SK-N-SH treated with all-trans-retinoic acid at 6 μM for 48 hours (cell line): Measurements from ENCODE around the gene LITAF.

ENCODE experiments used
- ATAC-seq: fragments of 200-7000 bp; cut with Tn5 transposase; 3 replicates; pipeline ENCODE4 v1.9.1; 2020; ENCODE audit warnings: mild to moderate bottlenecking, moderate library complexity
- ARNTL ChIP-seq: fragments of 450-650 bp; formaldehyde crosslinking; IDR thresholded peaks from 2 replicates; pipeline ENCODE4 v1.5.0; 2020; ENCODE audit warnings: low read depth, mild to moderate bottlenecking, moderate library complexity, borderline replicate concordance
- BACH2 ChIP-seq: fragments of 250-450 bp; sonication (Bioruptor Pico); IDR thresholded peaks from 2 replicates; pipeline ENCODE4 v1.9.0; 2021; ENCODE audit warnings: mild to moderate bottlenecking, borderline replicate concordance
- CSDC2 ChIP-seq: fragments of 250-450 bp; sonication (Bioruptor Pico); IDR thresholded peaks from 2 replicates; pipeline ENCODE4 v1.5.0; 2020; ENCODE audit warnings: mild to moderate bottlenecking, moderate library complexity
- ESRRG ChIP-seq: fragments of 250-450 bp; sonication (Bioruptor Pico); IDR thresholded peaks from 2 replicates; pipeline ENCODE4 v1.6.1; 2021; ENCODE audit warnings: mild to moderate bottlenecking
- GLIS3 ChIP-seq: fragments of 250-450 bp; sonication (Bioruptor Pico); IDR thresholded peaks from 2 replicates; pipeline ENCODE4 v1.5.0; 2020; ENCODE audit warnings: mild to moderate bottlenecking, moderate library complexity
- ISL1 ChIP-seq: fragments of 250-450 bp; sonication (Bioruptor Pico); IDR thresholded peaks from 2 replicates; pipeline ENCODE4 v2.1.2; 2022; ENCODE audit warnings: mild to moderate bottlenecking, moderate library complexity
- OSR1 ChIP-seq: fragments of 250-450 bp; sonication (Bioruptor Pico); IDR thresholded peaks from 2 replicates; pipeline ENCODE4 v1.8.0; 2022; ENCODE audit warnings: moderate library complexity, mild to moderate bottlenecking, inconsistent platforms
- POU6F1 ChIP-seq: fragments of 250-450 bp; sonication (Bioruptor Pico); IDR thresholded peaks from 2 replicates; pipeline ENCODE4 v1.8.0; 2021; ENCODE audit warnings: low read depth, mild to moderate bottlenecking, moderate library complexity, borderline replicate concordance
- PPARA ChIP-seq: fragments of 250-450 bp; sonication (Bioruptor Pico); IDR thresholded peaks from 2 replicates; pipeline ENCODE4 v1.5.0; 2020; ENCODE audit warnings: mild to moderate bottlenecking, borderline replicate concordance
- RARB ChIP-seq: fragments of 250-450 bp; sonication (Bioruptor Pico); IDR thresholded peaks from 2 replicates; pipeline ENCODE4 v1.8.0; 2021; ENCODE audit warnings: mild to moderate bottlenecking, moderate library complexity
- SNAI2 ChIP-seq: fragments of 250-450 bp; sonication (Bioruptor Pico); IDR thresholded peaks from 2 replicates; pipeline ENCODE4 v1.5.0; 2020; ENCODE audit warnings: mild to moderate bottlenecking, moderate library complexity
- TCF4 ChIP-seq: fragments of 250-450 bp; sonication (Bioruptor Pico); IDR thresholded peaks from 2 replicates; pipeline ENCODE4 v1.8.0; 2021; ENCODE audit warnings: mild to moderate bottlenecking, moderate library complexity, borderline replicate concordance
- TOX ChIP-seq: fragments of 250-450 bp; sonication (Bioruptor Pico); IDR thresholded peaks from 2 replicates; pipeline ENCODE4 v1.8.0; 2021; ENCODE audit warnings: mild to moderate bottlenecking, moderate library complexity, borderline replicate concordance
- ZC3H10 ChIP-seq: fragments of 250-450 bp; sonication (Bioruptor Pico); IDR thresholded peaks from 2 replicates; pipeline ENCODE4 v1.5.1; 2021; ENCODE audit warnings: mild to moderate bottlenecking, moderate library complexity
- ZFP3 ChIP-seq: fragments of 250-450 bp; sonication (Bioruptor Pico); IDR thresholded peaks from 2 replicates; pipeline ENCODE4 v1.5.0; 2020; ENCODE audit warnings: mild to moderate bottlenecking, moderate library complexity
- ZFP30 ChIP-seq: fragments of 450-650 bp; formaldehyde crosslinking; IDR thresholded peaks from 2 replicates; pipeline ENCODE4 v1.5.0; 2022; ENCODE audit warnings: mild to moderate bottlenecking, moderate library complexity
- ZNF565 ChIP-seq: fragments of 450-650 bp; formaldehyde crosslinking; conservative IDR thresholded peaks from 2 replicates; pipeline ENCODE4 v1.5.0; 2020; ENCODE audit warnings: low read depth, mild to moderate bottlenecking, moderate library complexity
- ZNF70 ChIP-seq: fragments of 450-650 bp; formaldehyde crosslinking; IDR thresholded peaks from 2 replicates; pipeline ENCODE4 v1.5.0; 2020; ENCODE audit warnings: mild to moderate bottlenecking, moderate library complexity
- ZNF8 ChIP-seq: fragments of 450-650 bp; formaldehyde crosslinking; IDR thresholded peaks from 2 replicates; pipeline ENCODE4 v1.5.0; 2020; ENCODE audit warnings: mild to moderate bottlenecking, moderate library complexity
- TF ChIP-seq, protein P1 (sequence below): fragments of 250-450 bp; sonication (Bioruptor Pico); IDR thresholded peaks from 2 replicates; pipeline ENCODE4 v1.5.1; 2021; ENCODE audit warnings: mild to moderate bottlenecking, moderate library complexity
- TF ChIP-seq, protein P2 (sequence below): fragments of 250-450 bp; sonication (Bioruptor Pico); IDR thresholded peaks from 2 replicates; pipeline ENCODE4 v1.8.0; 2020; ENCODE audit warnings: mild to moderate bottlenecking, moderate library complexity, borderline replicate concordance
- TF ChIP-seq, protein P3 (sequence below): fragments of 250-450 bp; sonication (Bioruptor Pico); IDR thresholded peaks from 2 replicates; pipeline ENCODE4 v1.5.0; 2020; ENCODE audit warnings: mild to moderate bottlenecking, moderate library complexity

Gene LITAF

DNA sequence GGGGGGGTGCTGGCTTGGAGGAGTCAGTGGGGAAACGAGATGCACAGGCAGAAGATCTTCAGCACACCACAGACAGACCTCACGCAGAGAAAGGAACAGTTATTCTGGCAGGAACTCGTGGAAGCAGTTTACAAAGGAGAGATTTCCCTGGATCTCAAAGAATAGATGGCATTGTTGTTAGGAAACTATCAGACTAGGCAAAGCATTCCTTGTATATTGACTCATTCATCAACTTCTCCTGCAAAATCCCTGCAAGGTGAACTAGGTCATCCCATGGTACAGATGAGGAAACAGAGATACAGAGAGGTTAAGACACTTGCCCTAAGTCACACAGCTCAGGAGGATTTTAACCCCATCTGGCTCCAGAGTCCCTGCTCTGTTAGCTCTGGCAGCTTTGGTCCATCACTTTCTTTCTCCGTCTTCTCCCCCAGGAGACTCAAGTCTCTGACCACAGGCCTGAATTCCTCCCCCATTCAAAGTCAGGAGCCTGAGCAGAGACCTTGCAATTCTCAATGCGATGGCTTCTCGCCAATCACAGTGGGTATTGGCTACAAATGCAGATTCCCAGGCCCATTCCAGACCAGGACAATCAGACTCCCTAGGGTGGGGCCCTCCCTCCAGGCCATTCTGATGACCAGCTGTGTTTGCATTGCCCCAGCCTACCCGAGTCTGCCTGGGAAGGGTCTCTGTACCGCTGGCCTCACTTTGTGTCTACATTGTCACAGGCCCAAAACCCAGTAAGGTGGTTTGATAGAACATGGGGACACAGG is 56.4 kb downstream of the LITAF start:
- TF ChIP-seq ESRRG (no peak), ZNF70 (CRISPR knock-in tag) (no peak)
- TF ChIP-seq, all 23 proteins: peak for 0

GRCh38 chr16:11529285-11529684 is 57.4 kb downstream of the LITAF start:
- TF ChIP-seq ZFP3 (CRISPR knock-in tag) (no peak), PPARA (no peak), ZNF8 (CRISPR knock-in tag) (no peak), ISL1 (CRISPR knock-in tag) (peak; percentile 55)
- ATAC-seq = no peak

More for the DNA sequence above, 56.4 kb downstream of the LITAF start:
- no peak for ATAC-seq

- no peak for ATAC-seq
- TF ChIP-seq SNAI2 (CRISPR knock-in tag) = no peak
- no peak for TF ChIP-seq ESRRG
- no peak for TF ChIP-seq ZNF565
- TF ChIP-seq OSR1 = no peak
- no peak for TF ChIP-seq ZFP30 (CRISPR knock-in tag)
- TF ChIP-seq ARNTL (CRISPR knock-in tag) = no peak
- TF ChIP-seq GLIS3 (CRISPR knock-in tag) = no peak
- no peak for TF ChIP-seq TOX (CRISPR knock-in tag)
- TF ChIP-seq ISL1 (CRISPR knock-in tag) = no peak
- TF ChIP-seq, protein P1, sequence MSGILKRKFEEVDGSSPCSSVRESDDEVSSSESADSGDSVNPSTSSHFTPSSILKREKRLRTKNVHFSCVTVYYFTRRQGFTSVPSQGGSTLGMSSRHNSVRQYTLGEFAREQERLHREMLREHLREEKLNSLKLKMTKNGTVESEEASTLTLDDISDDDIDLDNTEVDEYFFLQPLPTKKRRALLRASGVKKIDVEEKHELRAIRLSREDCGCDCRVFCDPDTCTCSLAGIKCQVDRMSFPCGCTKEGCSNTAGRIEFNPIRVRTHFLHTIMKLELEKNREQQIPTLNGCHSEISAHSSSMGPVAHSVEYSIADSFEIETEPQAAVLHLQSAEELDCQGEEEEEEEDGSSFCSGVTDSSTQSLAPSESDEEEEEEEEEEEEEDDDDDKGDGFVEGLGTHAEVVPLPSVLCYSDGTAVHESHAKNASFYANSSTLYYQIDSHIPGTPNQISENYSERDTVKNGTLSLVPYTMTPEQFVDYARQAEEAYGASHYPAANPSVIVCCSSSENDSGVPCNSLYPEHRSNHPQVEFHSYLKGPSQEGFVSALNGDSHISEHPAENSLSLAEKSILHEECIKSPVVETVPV (CRISPR knock-in tag) = no peak
- TF ChIP-seq ZFP3 (CRISPR knock-in tag) = no peak
- TF ChIP-seq, all 23 proteins: peak for 0
These were observed 58.7 kb downstream of the LITAF start for GRCh38 chr16:11528053-11528452.

GRCh38 chr16:11526655-11527350 is 59.9 kb downstream of the LITAF start:
- TF ChIP-seq, protein P2, sequence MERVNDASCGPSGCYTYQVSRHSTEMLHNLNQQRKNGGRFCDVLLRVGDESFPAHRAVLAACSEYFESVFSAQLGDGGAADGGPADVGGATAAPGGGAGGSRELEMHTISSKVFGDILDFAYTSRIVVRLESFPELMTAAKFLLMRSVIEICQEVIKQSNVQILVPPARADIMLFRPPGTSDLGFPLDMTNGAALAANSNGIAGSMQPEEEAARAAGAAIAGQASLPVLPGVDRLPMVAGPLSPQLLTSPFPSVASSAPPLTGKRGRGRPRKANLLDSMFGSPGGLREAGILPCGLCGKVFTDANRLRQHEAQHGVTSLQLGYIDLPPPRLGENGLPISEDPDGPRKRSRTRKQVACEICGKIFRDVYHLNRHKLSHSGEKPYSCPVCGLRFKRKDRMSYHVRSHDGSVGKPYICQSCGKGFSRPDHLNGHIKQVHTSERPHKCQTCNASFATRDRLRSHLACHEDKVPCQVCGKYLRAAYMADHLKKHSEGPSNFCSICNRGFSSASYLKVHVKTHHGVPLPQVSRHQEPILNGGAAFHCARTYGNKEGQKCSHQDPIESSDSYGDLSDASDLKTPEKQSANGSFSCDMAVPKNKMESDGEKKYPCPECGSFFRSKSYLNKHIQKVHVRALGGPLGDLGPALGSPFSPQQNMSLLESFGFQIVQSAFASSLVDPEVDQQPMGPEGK = no peak
- TF ChIP-seq ZC3H10 (no peak), ARNTL (CRISPR knock-in tag) (no peak), ZNF8 (CRISPR knock-in tag) (no peak), TCF4 (CRISPR knock-in tag) (no peak), ZFP30 (CRISPR knock-in tag) (no peak), ESRRG (no peak), CSDC2 (CRISPR knock-in tag) (no peak)
- ATAC-seq = peak; percentile 72

DNA sequence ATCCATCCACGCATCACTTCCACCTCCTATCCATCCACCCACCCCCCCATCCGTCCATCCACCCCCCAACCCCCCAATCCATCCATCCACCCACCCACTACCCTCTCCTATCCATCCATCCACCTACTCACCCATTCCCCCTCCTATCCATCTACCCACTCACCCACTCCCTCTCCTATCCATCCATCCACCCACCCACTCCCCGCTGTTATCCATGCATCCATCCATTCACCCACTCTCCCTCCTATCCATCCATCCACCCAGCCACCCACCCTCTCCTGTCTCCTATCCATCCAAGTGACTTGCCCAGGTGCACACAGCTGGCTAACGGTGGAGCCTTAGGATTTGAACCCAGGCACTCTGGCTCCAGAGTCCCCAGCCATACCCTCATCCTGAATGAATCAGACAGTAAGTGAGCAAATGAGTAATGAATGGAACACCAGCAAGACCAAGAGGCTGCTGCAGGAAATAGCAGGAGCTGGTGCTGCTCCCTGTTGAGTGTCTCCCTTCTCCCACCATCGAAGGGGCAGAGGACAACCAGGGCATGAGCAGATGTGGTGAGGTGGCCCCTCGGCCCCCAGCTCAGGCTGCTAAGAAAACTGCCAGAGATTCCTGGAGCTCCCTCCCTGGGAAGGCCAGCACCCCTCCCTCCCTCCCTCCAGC is 62.5 kb downstream of the LITAF start:
- peak; percentile 27; the same call in 1 of the 3 replicates for ATAC-seq
- TF ChIP-seq, protein P3, sequence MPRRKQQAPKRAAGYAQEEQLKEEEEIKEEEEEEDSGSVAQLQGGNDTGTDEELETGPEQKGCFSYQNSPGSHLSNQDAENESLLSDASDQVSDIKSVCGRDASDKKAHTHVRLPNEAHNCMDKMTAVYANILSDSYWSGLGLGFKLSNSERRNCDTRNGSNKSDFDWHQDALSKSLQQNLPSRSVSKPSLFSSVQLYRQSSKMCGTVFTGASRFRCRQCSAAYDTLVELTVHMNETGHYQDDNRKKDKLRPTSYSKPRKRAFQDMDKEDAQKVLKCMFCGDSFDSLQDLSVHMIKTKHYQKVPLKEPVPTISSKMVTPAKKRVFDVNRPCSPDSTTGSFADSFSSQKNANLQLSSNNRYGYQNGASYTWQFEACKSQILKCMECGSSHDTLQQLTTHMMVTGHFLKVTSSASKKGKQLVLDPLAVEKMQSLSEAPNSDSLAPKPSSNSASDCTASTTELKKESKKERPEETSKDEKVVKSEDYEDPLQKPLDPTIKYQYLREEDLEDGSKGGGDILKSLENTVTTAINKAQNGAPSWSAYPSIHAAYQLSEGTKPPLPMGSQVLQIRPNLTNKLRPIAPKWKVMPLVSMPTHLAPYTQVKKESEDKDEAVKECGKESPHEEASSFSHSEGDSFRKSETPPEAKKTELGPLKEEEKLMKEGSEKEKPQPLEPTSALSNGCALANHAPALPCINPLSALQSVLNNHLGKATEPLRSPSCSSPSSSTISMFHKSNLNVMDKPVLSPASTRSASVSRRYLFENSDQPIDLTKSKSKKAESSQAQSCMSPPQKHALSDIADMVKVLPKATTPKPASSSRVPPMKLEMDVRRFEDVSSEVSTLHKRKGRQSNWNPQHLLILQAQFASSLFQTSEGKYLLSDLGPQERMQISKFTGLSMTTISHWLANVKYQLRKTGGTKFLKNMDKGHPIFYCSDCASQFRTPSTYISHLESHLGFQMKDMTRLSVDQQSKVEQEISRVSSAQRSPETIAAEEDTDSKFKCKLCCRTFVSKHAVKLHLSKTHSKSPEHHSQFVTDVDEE = no peak
- TF ChIP-seq TCF4 (CRISPR knock-in tag) = no peak
- TF ChIP-seq ESRRG = no peak
- no peak for TF ChIP-seq ZFP3 (CRISPR knock-in tag)
- TF ChIP-seq, protein P1 (CRISPR knock-in tag) = no peak
- TF ChIP-seq ZNF565 = no peak
- TF ChIP-seq POU6F1 (CRISPR knock-in tag) = no peak
- no peak for TF ChIP-seq BACH2 (CRISPR knock-in tag)
- TF ChIP-seq SNAI2 (CRISPR knock-in tag) = no peak
- no peak for TF ChIP-seq GLIS3 (CRISPR knock-in tag)
- TF ChIP-seq RARB (CRISPR knock-in tag) = no peak
- no peak for TF ChIP-seq ZC3H10
- no peak for TF ChIP-seq OSR1
- TF ChIP-seq PPARA = no peak
- TF ChIP-seq TOX (CRISPR knock-in tag) = no peak
